D721Med (cell line): ENCODE data around the gene IGSF23.
"Not testable (repeated sequence)": the region's sequence is repeated elsewhere in the genome, so short reads cannot be mapped to it uniquely, and the experiment has no call there.

ENCODE experiments used
- DNase-seq: peaks from one replicate; pipeline ENCODE4 v3.0.0; 2011; ENCODE audit warnings: low spot score; ENCODE audit not compliant: insufficient read length
- FAIRE-seq: peaks from 2 replicates; lab custom pipeline; 2011; peaks lifted over from hg19 to GRCh38; lab: Jason Lieb, UNC
- TF ChIP-seq, protein P1 (sequence below): IDR thresholded peaks from 2 replicates; pipeline ENCODE4 v1.5.1; 2012; ENCODE audit warnings: mild to moderate bottlenecking, control low read depth; ENCODE audit not compliant: insufficient read depth; ENCODE audit errors: missing control alignments

IGSF23 gene

DNA sequence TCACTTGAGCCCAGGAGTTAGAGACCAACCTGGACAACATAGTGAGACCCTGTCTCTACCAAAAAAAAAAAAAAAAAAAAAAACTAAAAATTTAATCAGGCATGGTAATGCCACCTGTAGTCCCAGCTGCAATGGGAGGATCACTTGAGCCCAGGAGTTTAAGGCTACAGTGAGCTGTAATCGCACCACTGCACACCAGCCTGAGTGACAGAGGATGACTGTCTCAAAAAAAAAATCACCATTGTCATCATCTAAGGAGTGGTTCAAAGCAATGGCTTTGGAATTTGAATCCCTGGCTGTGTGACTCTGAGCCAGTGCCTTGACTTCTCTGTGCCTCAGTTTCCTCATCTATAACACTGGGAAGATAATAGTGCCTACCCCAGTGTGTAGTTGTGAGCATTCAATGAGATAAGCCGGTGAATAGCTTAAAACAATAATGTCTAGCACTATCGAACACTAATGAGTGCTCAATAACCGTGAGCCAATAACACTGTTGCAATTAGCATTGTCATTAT is 11.5 kb downstream of the IGSF23 start:
- TF ChIP-seq, protein P1, sequence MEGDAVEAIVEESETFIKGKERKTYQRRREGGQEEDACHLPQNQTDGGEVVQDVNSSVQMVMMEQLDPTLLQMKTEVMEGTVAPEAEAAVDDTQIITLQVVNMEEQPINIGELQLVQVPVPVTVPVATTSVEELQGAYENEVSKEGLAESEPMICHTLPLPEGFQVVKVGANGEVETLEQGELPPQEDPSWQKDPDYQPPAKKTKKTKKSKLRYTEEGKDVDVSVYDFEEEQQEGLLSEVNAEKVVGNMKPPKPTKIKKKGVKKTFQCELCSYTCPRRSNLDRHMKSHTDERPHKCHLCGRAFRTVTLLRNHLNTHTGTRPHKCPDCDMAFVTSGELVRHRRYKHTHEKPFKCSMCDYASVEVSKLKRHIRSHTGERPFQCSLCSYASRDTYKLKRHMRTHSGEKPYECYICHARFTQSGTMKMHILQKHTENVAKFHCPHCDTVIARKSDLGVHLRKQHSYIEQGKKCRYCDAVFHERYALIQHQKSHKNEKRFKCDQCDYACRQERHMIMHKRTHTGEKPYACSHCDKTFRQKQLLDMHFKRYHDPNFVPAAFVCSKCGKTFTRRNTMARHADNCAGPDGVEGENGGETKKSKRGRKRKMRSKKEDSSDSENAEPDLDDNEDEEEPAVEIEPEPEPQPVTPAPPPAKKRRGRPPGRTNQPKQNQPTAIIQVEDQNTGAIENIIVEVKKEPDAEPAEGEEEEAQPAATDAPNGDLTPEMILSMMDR: no peak
- FAIRE-seq: no peak
- no peak for DNase-seq

DNA sequence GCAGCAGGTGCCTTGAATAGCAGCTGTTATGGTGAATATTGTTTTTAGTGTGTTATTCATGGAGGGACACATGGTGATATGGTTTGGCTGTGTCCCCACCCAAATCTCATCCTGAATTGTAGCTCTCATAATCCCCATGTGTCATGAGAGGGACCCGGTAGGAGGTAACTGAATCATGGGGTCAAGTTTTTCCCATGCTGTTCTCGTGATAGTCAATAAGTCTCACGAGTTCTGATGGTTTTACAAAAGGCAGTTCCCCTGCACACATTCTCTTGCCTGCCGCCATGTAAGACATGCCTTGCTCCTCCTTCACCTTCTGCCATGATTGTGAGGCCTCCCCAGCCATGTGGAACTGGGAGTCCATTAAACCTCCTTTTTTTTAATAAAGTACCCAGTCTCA is 12.3 kb downstream of the IGSF23 start:
- not testable (repeated sequence) for DNase-seq, FAIRE-seq

DNA sequence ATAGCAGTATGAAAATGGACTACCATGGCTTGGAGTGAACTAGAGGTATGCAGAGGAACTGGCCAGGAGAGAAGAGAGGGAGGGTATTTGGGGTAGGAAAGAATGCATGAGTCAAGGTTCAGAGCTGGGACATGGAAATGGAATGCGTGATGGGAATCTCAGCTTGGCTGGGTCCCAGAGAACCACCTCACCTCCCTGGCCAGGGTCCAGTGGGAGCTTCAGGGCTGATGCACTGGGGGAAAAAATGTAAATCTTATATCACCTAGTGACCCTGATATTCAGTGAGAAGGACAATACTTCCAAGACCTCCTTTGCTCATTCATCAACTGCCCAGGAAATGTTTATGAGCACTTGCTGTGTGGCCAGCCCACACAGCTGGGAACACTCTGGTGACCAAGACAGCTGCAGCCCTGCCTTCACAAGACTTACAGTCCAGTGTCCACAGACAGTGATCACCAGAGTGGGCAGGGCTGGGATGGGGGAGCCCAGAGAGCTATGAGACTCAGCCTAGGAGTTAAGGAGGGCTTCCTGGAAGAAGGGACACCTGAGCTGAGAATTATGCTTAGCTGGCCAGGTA is 12.8 kb downstream of the IGSF23 start:
- TF ChIP-seq, protein P1: no peak
- DNase-seq (no peak), FAIRE-seq (no peak)

DNA sequence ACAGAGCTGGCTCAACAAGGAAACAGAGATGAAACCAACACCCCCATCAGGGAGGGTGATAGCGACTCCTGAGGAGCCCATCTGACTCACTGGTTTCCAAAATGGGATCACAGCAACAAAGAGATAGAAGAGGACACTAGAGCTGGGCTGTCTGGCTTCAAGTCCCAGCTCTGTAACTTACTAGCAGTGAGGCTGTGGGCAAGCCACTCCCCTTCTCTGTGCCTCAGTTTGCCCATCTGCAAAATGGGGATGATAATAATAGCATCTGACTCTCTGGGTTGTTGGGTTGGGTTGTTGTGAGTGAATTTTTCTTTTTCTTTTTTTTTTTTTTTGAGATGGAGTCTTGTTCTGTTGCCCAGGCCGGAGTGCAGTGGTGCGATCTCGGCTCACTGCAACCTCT is 14.3 kb downstream of the IGSF23 start:
- TF ChIP-seq, protein P1: no peak
- DNase-seq (no peak), FAIRE-seq (no peak)

DNA sequence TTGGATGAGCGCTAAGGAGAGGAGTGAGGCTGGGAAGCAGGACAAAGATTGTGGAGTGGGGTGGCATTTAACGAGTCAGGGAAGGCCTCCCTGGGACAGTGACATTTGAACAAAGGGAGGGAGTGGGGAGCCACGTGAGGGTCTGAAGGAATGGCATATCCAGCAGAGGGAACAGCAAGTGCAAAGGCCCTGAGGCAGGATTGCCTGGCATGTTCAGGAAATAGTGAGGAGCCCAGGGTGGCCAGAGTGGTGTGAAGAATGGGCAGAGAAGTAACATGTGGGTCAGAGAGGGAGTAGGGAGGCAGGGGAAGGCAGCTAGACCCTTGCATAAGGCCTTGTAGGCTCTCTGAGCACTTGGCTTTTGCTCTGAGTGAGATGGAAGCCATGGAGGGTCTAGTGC is 15.4 kb downstream of the IGSF23 start:
- DNase-seq: no peak
- TF ChIP-seq, protein P1: no peak
- FAIRE-seq: no peak

DNA sequence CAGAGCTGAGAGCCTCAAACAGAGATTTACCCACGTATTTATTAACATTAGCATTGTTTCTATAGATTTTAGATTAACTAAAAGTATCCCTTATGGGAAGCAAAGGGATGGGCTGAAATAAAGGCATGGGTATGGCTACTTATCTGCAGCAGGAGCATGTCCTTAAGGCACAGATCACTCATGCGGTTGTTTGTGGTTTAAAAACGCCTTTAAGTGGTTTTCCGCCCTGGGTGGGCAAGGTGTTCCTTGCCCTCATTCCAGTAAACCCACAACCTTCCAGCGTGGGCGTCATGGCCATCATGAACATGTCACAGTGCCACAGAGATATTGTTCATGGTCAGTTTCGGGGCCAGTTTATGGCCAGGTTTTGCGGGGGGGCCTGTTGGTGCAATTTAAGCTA is 18.2 kb downstream of the IGSF23 start:
- not testable (repeated sequence) for FAIRE-seq, DNase-seq

DNA sequence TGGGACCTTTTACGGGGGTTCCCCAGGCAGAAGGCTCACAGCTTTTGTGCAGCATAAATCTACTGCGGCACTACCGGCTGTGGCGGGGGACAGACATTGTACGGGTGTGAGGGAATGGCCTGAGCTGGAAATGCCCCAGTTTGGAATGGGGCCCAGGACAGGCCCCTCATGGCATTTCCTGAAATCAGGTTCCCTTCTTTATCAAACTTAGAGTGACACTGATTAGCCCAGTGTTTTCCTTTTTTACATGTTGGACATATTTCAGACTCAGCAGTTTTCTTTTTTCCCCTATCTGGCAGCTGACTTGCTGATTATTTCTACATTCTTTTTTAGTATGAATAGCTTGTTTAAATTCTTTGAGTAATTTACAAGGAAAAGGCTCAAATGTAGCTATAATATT is 20.7 kb downstream of the IGSF23 start:
- FAIRE-seq: not testable (repeated sequence)

DNA sequence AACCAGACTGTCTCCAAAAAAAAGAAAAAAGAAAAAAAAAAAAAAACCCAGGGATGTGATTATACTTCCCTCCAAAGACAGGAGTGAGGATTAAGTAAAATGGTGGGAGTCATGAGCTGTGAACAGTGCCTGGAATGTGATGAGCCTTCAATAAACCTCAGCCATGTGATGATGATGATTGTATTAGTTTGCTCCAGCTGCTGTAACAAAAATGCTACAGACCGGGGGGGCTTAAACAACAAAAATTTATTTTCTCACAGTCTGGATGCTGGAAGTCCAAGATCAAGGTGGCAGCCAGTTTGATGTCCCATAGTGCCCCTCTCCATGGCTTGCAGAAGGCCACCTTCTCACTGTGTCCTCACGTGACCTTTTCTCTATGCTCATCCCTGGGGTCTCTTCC is 21.4 kb downstream of the IGSF23 start:
- FAIRE-seq (no peak), DNase-seq (no peak)
- TF ChIP-seq, protein P1: no peak

More for the DNA sequence above, 20.7 kb downstream of the IGSF23 start:
- not testable (repeated sequence) for DNase-seq
